ENCODE measurements around the gene PPP3CA.
"Not testable (repeated sequence)": the region's sequence is repeated elsewhere in the genome, so short reads cannot be mapped to it uniquely, and the experiment has no call there.

The PPP3CA gene

GRCh38 chr4:101236097-101236496 is 111.2 kb downstream of the PPP3CA start:
- Histone ChIP-seq H3K18ac (ENCODE audit: low read length) (no peak overlapping the region), H2BK15ac (replicated peaks; ENCODE audit: low read depth) (no peak overlapping the region), H3K4me1 (ENCODE audit: control insufficient read depth, low read depth, low read length) (no peaks in the 10 kb centered on the region), H3K79me2 (ENCODE audit: control insufficient read depth, insufficient read depth, low read length) (peaks cover 1% of the 10 kb centered on the region), H3K36me3 (ENCODE audit: control insufficient read depth, insufficient read depth, low read length) (no peaks in the 10 kb centered on the region), H3K56ac (ENCODE audit: low read length) (no peak overlapping the region), H3K23ac (ENCODE audit: low read length) (no peak overlapping the region), H2BK120ac (ENCODE audit: low read depth, low read length) (no peak overlapping the region), H2AK5ac (ENCODE audit: low read length) (no peak overlapping the region), H3K4ac (ENCODE audit: low read depth, low read length) (no peak overlapping the region), H3K9ac (ENCODE audit: low read length) (no peak overlapping the region), H3K79me1 (ENCODE audit: low read length) (no peaks in the 10 kb centered on the region), H3K4me2 (ENCODE audit: low read length) (no peak overlapping the region), H2BK5ac (ENCODE audit: low read length) (no peak overlapping the region), H4K8ac (ENCODE audit: low read depth, low read length) (peak overlapping the region; percentile 28), H4K5ac (ENCODE audit: low read length) (no peak overlapping the region), H3K27me3 (ENCODE audit: insufficient read depth, low read length, poor library complexity) (no peaks in the 10 kb centered on the region), H3K4me3 (ENCODE audit: low read length) (no peak overlapping the region), H3K27ac (ENCODE audit: low read depth, low read length) (no peak overlapping the region)
- no CpG with 5 or more reads among the region's 2 CpGs for WGBS (ENCODE audit: extremely low coverage, insufficient coverage, low lambda C conversion rate)
- no peak for DNase-seq

DNA sequence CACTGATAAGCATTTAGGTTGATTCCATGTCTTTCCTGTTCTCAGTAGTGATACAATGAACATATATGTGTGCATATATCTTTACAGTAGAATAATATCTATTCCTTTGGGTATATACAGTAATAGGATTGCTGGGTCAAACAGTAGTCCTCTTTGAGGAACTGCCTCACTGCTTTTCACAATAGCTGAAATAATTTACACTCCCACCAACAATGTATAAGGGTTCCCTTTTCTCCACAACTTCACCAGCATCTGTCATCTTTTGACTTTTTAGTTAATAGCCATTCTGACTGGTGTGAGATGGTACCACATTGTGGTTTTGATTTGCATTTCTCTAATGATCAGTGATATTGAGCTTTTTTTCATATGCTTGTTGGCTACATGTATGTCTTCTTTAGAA is 113.2 kb downstream of the PPP3CA start:
- not testable (repeated sequence) for H4K8ac ChIP-seq (ENCODE audit: low read depth, low read length); H2BK5ac ChIP-seq (ENCODE audit: low read length); H4K5ac ChIP-seq (ENCODE audit: low read length); H2BK15ac ChIP-seq (replicated peaks; ENCODE audit: low read depth); H3K36me3 ChIP-seq (ENCODE audit: control insufficient read depth, insufficient read depth, low read length); H3K4me2 ChIP-seq (ENCODE audit: low read length); H3K4me3 ChIP-seq (ENCODE audit: low read length); DNase-seq; H3K56ac ChIP-seq (ENCODE audit: low read length); H3K27me3 ChIP-seq (ENCODE audit: insufficient read depth, low read length, poor library complexity); H3K4ac ChIP-seq (ENCODE audit: low read depth, low read length); H3K79me2 ChIP-seq (ENCODE audit: control insufficient read depth, insufficient read depth, low read length); H3K79me1 ChIP-seq (ENCODE audit: low read length); H3K4me1 ChIP-seq (ENCODE audit: control insufficient read depth, low read depth, low read length); H3K18ac ChIP-seq (ENCODE audit: low read length); H2AK5ac ChIP-seq (ENCODE audit: low read length); H3K9ac ChIP-seq (ENCODE audit: low read length); H3K27ac ChIP-seq (ENCODE audit: low read depth, low read length); H3K23ac ChIP-seq (ENCODE audit: low read length); H2BK120ac ChIP-seq (ENCODE audit: low read depth, low read length)

- H3K4me1 ChIP-seq (ENCODE audit: control insufficient read depth, low read depth, low read length), result no peaks in the 10 kb centered on the region
- peaks cover 1% of the 10 kb centered on the region for H3K79me2 ChIP-seq (ENCODE audit: control insufficient read depth, insufficient read depth, low read length)
- DNase-seq, result no peak
- H3K18ac ChIP-seq (ENCODE audit: low read length), result no peak overlapping the region
- no peak overlapping the region for H4K5ac ChIP-seq (ENCODE audit: low read length)
- no peak overlapping the region for H2BK120ac ChIP-seq (ENCODE audit: low read depth, low read length)
- H2AK5ac ChIP-seq (ENCODE audit: low read length), result no peak overlapping the region
- no CpG with 5 or more reads among the region's 1 CpG for whole genome bisulfite sequencing (ENCODE audit: extremely low coverage, insufficient coverage, low lambda C conversion rate)
- no peak overlapping the region for H3K9ac ChIP-seq (ENCODE audit: low read length)
- no peak overlapping the region for H2BK5ac ChIP-seq (ENCODE audit: low read length)
- H3K4me3 ChIP-seq (ENCODE audit: low read length), result no peak overlapping the region
- no peaks in the 10 kb centered on the region for H3K36me3 ChIP-seq (ENCODE audit: control insufficient read depth, insufficient read depth, low read length)
- no peak overlapping the region for H3K56ac ChIP-seq (ENCODE audit: low read length)
- H3K27ac ChIP-seq (ENCODE audit: low read depth, low read length), result no peak overlapping the region
- no peaks in the 10 kb centered on the region for H3K79me1 ChIP-seq (ENCODE audit: low read length)
- no peak overlapping the region for H3K23ac ChIP-seq (ENCODE audit: low read length)
- H3K27me3 ChIP-seq (ENCODE audit: insufficient read depth, low read length, poor library complexity), result no peaks in the 10 kb centered on the region
- no peak overlapping the region for H3K4me2 ChIP-seq (ENCODE audit: low read length)
- H2BK15ac ChIP-seq (replicated peaks; ENCODE audit: low read depth), result no peak overlapping the region
- no peak overlapping the region for H3K4ac ChIP-seq (ENCODE audit: low read depth, low read length)
- H4K8ac ChIP-seq (ENCODE audit: low read depth, low read length), result no peak overlapping the region
These were observed 115.1 kb downstream of the PPP3CA start for GRCh38 chr4:101232074-101232776.

DNA sequence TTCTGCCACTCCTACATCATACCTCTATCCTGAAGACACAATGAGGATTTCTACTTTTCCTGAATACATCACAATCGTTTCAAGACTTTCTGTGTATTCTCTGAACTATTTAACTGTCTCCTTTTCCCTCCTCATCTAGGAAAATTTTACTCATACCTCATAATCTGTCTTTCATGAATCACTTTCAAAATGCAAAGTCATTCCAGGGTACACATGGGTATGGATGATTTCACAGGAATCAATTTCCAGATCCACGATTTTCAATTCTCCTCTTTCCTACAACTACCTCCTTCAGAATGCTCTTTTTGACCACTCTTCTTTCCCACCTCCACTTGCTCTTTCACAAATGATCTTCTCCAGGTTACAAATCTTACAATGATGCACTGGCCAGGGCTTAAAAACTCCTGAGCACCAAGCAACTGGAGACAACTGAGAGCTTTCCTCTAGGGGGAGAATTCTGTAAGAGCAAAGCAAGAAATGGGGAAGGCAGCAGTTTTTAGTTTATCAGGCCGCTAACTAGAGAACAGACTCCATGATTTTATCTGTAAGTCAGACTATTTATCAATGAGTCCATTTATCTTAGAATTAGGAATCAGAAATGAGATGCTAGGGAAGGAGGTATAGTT is 116.4 kb downstream of the PPP3CA start:
- Histone ChIP-seq H3K4me3 (ENCODE audit: low read length) (no peak overlapping the region), H3K79me2 (ENCODE audit: control insufficient read depth, insufficient read depth, low read length) (no peaks in the 10 kb centered on the region), H3K27ac (ENCODE audit: low read depth, low read length) (no peak overlapping the region), H3K18ac (ENCODE audit: low read length) (no peak overlapping the region), H3K4me1 (ENCODE audit: control insufficient read depth, low read depth, low read length) (no peaks in the 10 kb centered on the region), H4K8ac (ENCODE audit: low read depth, low read length) (no peak overlapping the region), H3K4me2 (ENCODE audit: low read length) (no peak overlapping the region), H3K9ac (ENCODE audit: low read length) (no peak overlapping the region), H2BK5ac (ENCODE audit: low read length) (no peak overlapping the region), H3K56ac (ENCODE audit: low read length) (no peak overlapping the region), H3K27me3 (ENCODE audit: insufficient read depth, low read length, poor library complexity) (no peaks in the 10 kb centered on the region), H2BK15ac (replicated peaks; ENCODE audit: low read depth) (no peak overlapping the region), H3K23ac (ENCODE audit: low read length) (no peak overlapping the region), H2AK5ac (ENCODE audit: low read length) (no peak overlapping the region), H4K5ac (ENCODE audit: low read length) (no peak overlapping the region), H2BK120ac (ENCODE audit: low read depth, low read length) (no peak overlapping the region), H3K79me1 (ENCODE audit: low read length) (no peaks in the 10 kb centered on the region), H3K4ac (ENCODE audit: low read depth, low read length) (no peak overlapping the region), H3K36me3 (ENCODE audit: control insufficient read depth, insufficient read depth, low read length) (no peaks in the 10 kb centered on the region)
- DNase-seq, result peak; percentile 66
- WGBS (ENCODE audit: extremely low coverage, insufficient coverage, low lambda C conversion rate), result no CpG with 5 or more reads among the region's 3 CpGs

- no peak overlapping the region for H2BK5ac ChIP-seq (ENCODE audit: low read length)
- H3K4me3 ChIP-seq (ENCODE audit: low read length), result no peak overlapping the region
- H4K5ac ChIP-seq (ENCODE audit: low read length), result no peak overlapping the region
- no peak overlapping the region for H2AK5ac ChIP-seq (ENCODE audit: low read length)
- H3K4me2 ChIP-seq (ENCODE audit: low read length), result no peak overlapping the region
- H3K4me1 ChIP-seq (ENCODE audit: control insufficient read depth, low read depth, low read length), result no peaks in the 10 kb centered on the region
- no peaks in the 10 kb centered on the region for H3K79me1 ChIP-seq (ENCODE audit: low read length)
- H3K18ac ChIP-seq (ENCODE audit: low read length), result no peak overlapping the region
- H3K27ac ChIP-seq (ENCODE audit: low read depth, low read length), result no peak overlapping the region
- no CpG with 5 or more reads among the region's 2 CpGs for WGBS (ENCODE audit: extremely low coverage, insufficient coverage, low lambda C conversion rate)
- H3K9ac ChIP-seq (ENCODE audit: low read length), result no peak overlapping the region
- DNase-seq, result no peak
- no peak overlapping the region for H3K4ac ChIP-seq (ENCODE audit: low read depth, low read length)
- H2BK120ac ChIP-seq (ENCODE audit: low read depth, low read length), result no peak overlapping the region
- H3K79me2 ChIP-seq (ENCODE audit: control insufficient read depth, insufficient read depth, low read length), result no peaks in the 10 kb centered on the region
- H3K36me3 ChIP-seq (ENCODE audit: control insufficient read depth, insufficient read depth, low read length), result no peaks in the 10 kb centered on the region
- no peaks in the 10 kb centered on the region for H3K27me3 ChIP-seq (ENCODE audit: insufficient read depth, low read length, poor library complexity)
- H4K8ac ChIP-seq (ENCODE audit: low read depth, low read length), result no peak overlapping the region
- H2BK15ac ChIP-seq (replicated peaks; ENCODE audit: low read depth), result no peak overlapping the region
- no peak overlapping the region for H3K56ac ChIP-seq (ENCODE audit: low read length)
- H3K23ac ChIP-seq (ENCODE audit: low read length), result no peak overlapping the region
These were observed 118.2 kb downstream of the PPP3CA start for GRCh38 chr4:101229116-101229515.

- Histone ChIP-seq H4K5ac (ENCODE audit: low read length) (no peak overlapping the region), H2BK15ac (replicated peaks; ENCODE audit: low read depth) (no peak overlapping the region), H3K9ac (ENCODE audit: low read length) (no peak overlapping the region), H3K56ac (ENCODE audit: low read length) (no peak overlapping the region), H3K27ac (ENCODE audit: low read depth, low read length) (no peak overlapping the region), H3K36me3 (ENCODE audit: control insufficient read depth, insufficient read depth, low read length) (no peaks in the 10 kb centered on the region), H2BK120ac (ENCODE audit: low read depth, low read length) (no peak overlapping the region), H3K79me1 (ENCODE audit: low read length) (no peaks in the 10 kb centered on the region), H3K18ac (ENCODE audit: low read length) (no peak overlapping the region), H3K23ac (ENCODE audit: low read length) (no peak overlapping the region), H2AK5ac (ENCODE audit: low read length) (no peak overlapping the region), H3K4ac (ENCODE audit: low read depth, low read length) (no peak overlapping the region), H3K4me2 (ENCODE audit: low read length) (no peak overlapping the region), H3K27me3 (ENCODE audit: insufficient read depth, low read length, poor library complexity) (no peaks in the 10 kb centered on the region), H2BK5ac (ENCODE audit: low read length) (no peak overlapping the region), H3K79me2 (ENCODE audit: control insufficient read depth, insufficient read depth, low read length) (no peaks in the 10 kb centered on the region), H4K8ac (ENCODE audit: low read depth, low read length) (no peak overlapping the region), H3K4me3 (ENCODE audit: low read length) (no peak overlapping the region), H3K4me1 (ENCODE audit: control insufficient read depth, low read depth, low read length) (no peaks in the 10 kb centered on the region)
- DNase-seq, result no peak
These were observed 119.6 kb downstream of the PPP3CA start for GRCh38 chr4:101227715-101228114.
